NCI-H524 treated with DMSO at 0.1 percent for 48 hours (cell line): ENCODE measurements around the gene RPSA.
"Not testable (repeated sequence)": the region's sequence is repeated elsewhere in the genome, so short reads cannot be mapped to it uniquely, and the experiment has no call there.

Experiments
- DNase-seq: peaks from one replicate; lab custom pipeline; 2025; lab: John Stamatoyannopoulos, UW

RPSA gene

DNA sequence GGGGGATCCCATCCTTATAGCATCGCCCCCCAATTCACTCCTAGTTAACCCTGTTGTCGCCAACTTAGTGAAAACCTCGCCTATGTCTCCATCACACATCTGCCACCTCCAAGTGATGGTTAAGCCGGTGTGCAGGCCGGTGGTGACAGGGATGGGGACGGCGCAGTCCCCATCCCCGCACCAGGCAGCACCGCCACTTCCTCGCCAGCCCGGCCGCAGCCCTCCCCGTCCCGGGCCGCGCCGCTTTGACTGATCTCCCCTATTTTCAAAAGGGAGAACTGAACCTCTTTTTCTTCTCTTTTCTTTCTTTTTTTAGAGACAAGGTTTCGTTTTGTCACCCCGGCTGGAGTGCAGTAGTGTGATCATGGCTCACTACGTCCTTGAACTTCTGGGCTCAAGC, 49.6 kb downstream of the RPSA start:
- DNase-seq: no peak

DNA sequence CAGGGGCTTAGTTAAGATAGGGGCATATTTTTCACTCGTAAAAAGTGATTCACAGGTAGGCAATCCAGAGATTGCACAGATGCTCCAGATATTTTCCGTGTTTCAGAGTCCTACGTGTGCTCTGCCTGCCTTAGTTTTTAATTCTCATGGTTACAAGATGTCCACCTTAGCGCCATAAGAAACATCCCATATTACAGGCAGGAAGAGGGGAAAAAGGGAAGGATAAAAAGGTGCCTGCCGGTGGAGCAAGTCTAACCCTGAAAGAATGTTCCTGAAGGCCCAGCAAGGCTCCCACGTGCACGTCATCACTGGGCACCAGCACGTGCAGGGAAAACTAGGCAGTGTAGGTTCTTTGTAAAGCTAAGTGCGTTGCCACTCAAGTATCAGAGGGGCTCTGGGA, 50.8 kb downstream of the RPSA start:
- DNase-seq: no peak

DNA sequence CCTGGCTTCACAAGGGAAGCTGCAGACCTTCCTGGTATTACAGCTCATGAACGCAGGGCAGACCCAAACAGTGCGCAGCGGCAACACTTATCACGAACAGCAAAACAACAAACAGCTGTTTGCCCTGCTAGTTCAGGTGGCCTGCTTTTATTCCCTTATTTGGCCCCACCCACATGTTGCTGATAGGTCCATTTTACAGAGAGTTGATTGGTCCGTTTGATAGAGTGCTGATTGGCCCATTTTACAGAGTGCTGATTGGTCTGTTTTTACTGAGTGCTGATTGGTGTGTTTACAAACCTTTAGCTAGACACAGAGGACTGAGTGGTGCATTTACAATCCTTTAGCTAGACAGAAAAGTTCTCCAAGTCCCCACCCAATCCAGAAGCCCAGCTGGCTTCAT, 52.1 kb downstream of the RPSA start:
- DNase-seq: not testable (repeated sequence)

GRCh38 chr3:39460677-39461076, 54.2 kb downstream of the RPSA start:
- DNase-seq: no peak
